ENCODE measurements around the gene TMEM164. TPM values are rescaled to one million over a fixed set of nuclear protein-coding genes. Genes with fewer than 3 reads are reported as not detected.
A peak's percentile ranks its signal among the peaks of the same experiment; 100 is the strongest.

Gene TMEM164
- total RNA-seq, 4 donors from 2014 or later, result 7.1 to 20.3 (median 13.3) TPM

- WGBS, 2 donors, result 79 to 96% methylated on average over 5 of the region's 5 CpGs
These were observed 2.9 kb upstream of the TMEM164 start for GRCh38 chrX:110000000-110000399.

GRCh38 chrX:110000847-110001713, 1.8 kb upstream of the TMEM164 start:
- TF ChIP-seq POLR2A (IDR thresholded peaks at IDR 0.05) (no peak), EP300 (IDR thresholded peaks at IDR 0.05) (no peak)
- DNase-seq (ENCODE audit: low spot score in 2 of 2), result no peak
- Histone ChIP-seq H3K27ac (peak overlapping the region in 1 of 4 donors; percentile 95), H3K4me3 (no peak overlapping the region), H3K4me1 (peaks cover 0 to 31% (median 3%) of the 10 kb centered on the region in 4 donors), H3K36me3 (no peaks in the 10 kb centered on the region), H3K9me3 (no peaks in the 10 kb centered on the region), H3K27me3 (peaks cover 0 to 8% of the 10 kb centered on the region in 2 donors)
- 81 to 85% methylated on average over 13 to 16 of the region's 16 CpGs for WGBS, 2 donors

More at GRCh38 chrX:110000000-110000399, 2.9 kb upstream of the TMEM164 start:
- peaks cover 0 to 6% of the 10 kb centered on the region in 2 donors for H3K27me3 ChIP-seq
- no peaks in the 10 kb centered on the region for H3K36me3 ChIP-seq
- no peak for DNase-seq (ENCODE audit: low spot score in 2 of 2)
- no peaks in the 10 kb centered on the region for H3K9me3 ChIP-seq
- H3K4me3 ChIP-seq, result no peak overlapping the region
- no peak for TF ChIP-seq EP300 (IDR thresholded peaks at IDR 0.05)
- TF ChIP-seq, protein P1, sequence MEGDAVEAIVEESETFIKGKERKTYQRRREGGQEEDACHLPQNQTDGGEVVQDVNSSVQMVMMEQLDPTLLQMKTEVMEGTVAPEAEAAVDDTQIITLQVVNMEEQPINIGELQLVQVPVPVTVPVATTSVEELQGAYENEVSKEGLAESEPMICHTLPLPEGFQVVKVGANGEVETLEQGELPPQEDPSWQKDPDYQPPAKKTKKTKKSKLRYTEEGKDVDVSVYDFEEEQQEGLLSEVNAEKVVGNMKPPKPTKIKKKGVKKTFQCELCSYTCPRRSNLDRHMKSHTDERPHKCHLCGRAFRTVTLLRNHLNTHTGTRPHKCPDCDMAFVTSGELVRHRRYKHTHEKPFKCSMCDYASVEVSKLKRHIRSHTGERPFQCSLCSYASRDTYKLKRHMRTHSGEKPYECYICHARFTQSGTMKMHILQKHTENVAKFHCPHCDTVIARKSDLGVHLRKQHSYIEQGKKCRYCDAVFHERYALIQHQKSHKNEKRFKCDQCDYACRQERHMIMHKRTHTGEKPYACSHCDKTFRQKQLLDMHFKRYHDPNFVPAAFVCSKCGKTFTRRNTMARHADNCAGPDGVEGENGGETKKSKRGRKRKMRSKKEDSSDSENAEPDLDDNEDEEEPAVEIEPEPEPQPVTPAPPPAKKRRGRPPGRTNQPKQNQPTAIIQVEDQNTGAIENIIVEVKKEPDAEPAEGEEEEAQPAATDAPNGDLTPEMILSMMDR (IDR thresholded peaks at IDR 0.05), result no peak
- TF ChIP-seq POLR2A (IDR thresholded peaks at IDR 0.05), result no peak
- peaks cover 0 to 22% (median 3%) of the 10 kb centered on the region in 4 donors for H3K4me1 ChIP-seq
- no peak overlapping the region for H3K27ac ChIP-seq

DNA sequence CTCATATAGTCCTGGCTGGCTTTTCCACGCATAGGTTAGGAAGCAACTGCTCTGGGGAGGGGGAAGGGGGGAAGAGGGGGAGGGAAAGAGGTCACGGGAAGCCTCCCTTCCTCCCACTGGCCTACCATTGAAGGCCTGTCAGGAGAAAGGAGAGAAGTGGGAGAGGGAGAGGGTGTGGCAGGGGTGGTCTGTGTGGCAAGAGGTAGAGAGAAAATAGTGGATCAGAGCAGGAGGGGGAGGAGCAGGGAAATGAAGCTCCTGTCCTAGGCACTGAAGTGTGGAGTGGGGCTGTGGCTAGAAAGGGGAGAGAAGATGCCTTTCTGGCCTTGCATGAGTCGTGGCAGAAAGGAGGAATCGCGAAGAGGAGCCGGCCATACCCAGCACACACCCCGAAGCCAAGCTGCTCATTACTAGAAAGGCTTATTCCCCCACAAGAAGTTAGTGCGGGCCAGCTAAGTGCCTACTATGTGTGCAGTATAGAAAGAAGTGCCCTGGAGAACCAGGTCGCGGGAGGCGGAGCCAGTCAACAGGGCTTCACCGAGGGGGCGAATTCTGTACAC, 1.1 kb upstream of the TMEM164 start:
- Histone ChIP-seq H3K27me3 (peaks cover 0 to 10% of the 10 kb centered on the region in 2 donors), H3K4me1 (peaks cover 0 to 31% (median 3%) of the 10 kb centered on the region in 4 donors), H3K9me3 (no peaks in the 10 kb centered on the region), H3K27ac (peak overlapping the region; percentile 72 to 95 (median 84)), H3K36me3 (no peaks in the 10 kb centered on the region), H3K4me3 (peak overlapping the region; percentile 47 to 76 (median 50))
- TF ChIP-seq EP300 (IDR thresholded peaks at IDR 0.05), result no peak
- no peak for TF ChIP-seq POLR2A (IDR thresholded peaks at IDR 0.05)
- TF ChIP-seq, protein P1 (IDR thresholded peaks at IDR 0.05), result no peak
- 7 to 47% methylated on average over 12 to 13 of the region's 13 CpGs for WGBS, 2 donors
- no peak for DNase-seq (ENCODE audit: low spot score in 2 of 2)

DNA sequence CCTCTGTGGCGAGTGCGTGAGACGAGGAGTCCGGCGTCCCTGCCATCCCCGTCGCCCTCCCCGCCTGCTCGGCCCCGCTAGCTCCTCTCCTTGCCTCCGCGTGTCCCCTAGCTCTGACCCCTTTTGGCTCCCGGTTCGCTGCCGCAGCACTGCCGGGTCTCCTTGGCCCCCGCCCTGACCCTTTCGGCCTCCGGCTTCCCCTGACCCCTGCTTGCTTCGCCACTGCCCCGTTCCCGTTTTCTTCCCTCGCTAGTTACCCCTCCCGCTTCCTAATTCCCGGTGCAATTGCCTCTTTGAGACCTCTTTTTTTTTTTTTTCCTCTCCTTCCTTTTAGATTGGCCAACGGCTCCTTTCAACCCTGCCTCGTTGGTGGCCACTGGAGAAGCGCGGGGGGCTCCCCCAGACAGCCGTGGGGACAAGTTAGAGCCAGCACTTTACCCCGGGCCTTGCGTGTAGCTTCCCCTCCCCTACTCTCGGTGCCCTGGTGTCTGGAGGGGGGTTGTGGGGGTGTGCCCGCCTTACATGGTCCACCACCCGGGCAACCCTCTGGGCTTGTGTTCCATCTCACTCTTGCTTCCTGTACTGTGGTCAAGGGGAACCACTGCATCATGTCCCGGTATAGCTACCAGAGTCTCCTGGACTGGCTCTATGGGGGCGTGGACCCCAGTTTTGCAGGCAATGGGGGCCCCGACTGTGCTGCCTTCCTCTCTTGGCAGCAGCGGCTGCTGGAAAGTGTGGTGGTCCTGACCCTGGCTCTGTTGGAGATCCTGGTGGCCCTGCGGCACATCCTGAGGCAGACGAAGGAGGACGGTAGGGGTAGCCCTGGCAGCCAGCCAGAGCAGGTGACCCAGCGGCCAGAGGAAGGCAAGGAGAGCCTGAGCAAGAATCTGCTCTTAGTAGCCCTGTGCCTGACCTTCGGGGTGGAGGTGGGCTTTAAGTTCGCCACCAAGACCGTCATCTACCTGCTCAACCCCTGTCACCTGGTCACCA, 548 bp downstream of the TMEM164 start:
- TF ChIP-seq, protein P1 (IDR thresholded peaks at IDR 0.05), result no peak
- TF ChIP-seq POLR2A (IDR thresholded peaks at IDR 0.05), result no peak
- WGBS, 2 donors, result 4 to 39% methylated on average over 27 to 46 of the region's 46 CpGs
- Histone ChIP-seq H3K27ac (peak overlapping the region; percentile 72 to 95 (median 84)), H3K9me3 (no peaks in the 10 kb centered on the region), H3K27me3 (peaks cover 0 to 10% of the 10 kb centered on the region in 2 donors), H3K36me3 (no peaks in the 10 kb centered on the region), H3K4me3 (peak overlapping the region; percentile 47 to 76 (median 50)), H3K4me1 (peaks cover 0 to 31% (median 3%) of the 10 kb centered on the region in 4 donors)
- no peak for DNase-seq (ENCODE audit: low spot score in 2 of 2)

DNA sequence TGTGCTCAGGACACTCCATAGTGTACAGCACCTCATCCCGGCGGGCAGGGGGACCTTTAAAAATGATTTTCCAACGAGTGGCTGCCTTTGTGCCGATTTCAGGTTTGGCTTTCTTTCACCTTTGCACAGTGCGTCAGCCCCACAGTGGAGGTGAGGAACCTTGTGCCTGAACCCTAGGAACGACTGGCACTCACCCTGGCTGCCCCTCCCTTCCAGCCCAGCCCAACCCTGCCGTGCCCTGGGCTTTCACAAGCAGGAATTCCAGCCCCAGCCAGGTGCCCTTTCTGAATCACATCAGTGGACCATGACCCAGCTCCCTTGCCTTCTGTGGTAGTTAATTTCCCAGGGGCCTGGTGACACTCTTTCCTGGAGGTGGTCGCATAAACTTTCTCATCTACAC, 1.3 kb downstream of the TMEM164 start:
- Histone ChIP-seq H3K27ac (peak overlapping the region in 2 of 4 donors; percentile 7 to 84), H3K36me3 (no peaks in the 10 kb centered on the region), H3K9me3 (no peaks in the 10 kb centered on the region), H3K4me1 (peaks cover 0 to 31% (median 3%) of the 10 kb centered on the region in 4 donors), H3K27me3 (peaks cover 0 to 10% of the 10 kb centered on the region in 2 donors), H3K4me3 (peak overlapping the region in 1 of 4 donors; percentile 49)
- 74 to 94% methylated on average over 6 to 8 of the region's 8 CpGs for WGBS, 2 donors
- TF ChIP-seq EP300 (IDR thresholded peaks at IDR 0.05), result no peak
- TF ChIP-seq POLR2A (IDR thresholded peaks at IDR 0.05), result no peak
- TF ChIP-seq, protein P1 (IDR thresholded peaks at IDR 0.05), result no peak
- no peak for DNase-seq (ENCODE audit: low spot score in 2 of 2)
